A549 (cell line): ENCODE measurements around the gene UBE2L5. TPM values are rescaled to one million over a fixed set of nuclear protein-coding genes. Genes with fewer than 3 reads are reported as not detected.

Experiments used
- ATAC-seq, 2 experiments: fragments of 200-7000 bp in 1 of 2; fragments of >200 bp in 1 of 2; cut with Nextera tagmentation in 1 of 2; cut with Tn5 transposase in 1 of 2; 3 replicates each; pipeline versions ENCODE4 v1.8.0 to v1.9.1; 2018 to 2020; ENCODE audit warnings: mild to moderate bottlenecking in 1 of 2, moderate library complexity in 1 of 2
- CTCF ChIA-PET: fragments of 300-600 bp; sonication (Branson Sonifier 250); formaldehyde crosslinking; extraction: SDS; loops from one replicate; lab custom pipeline; 2021; ENCODE audit warnings: antibody characterized with exemption, inconsistent platforms; lab: Yijun Ruan, JAX
- POLR2A ChIA-PET: fragments of 350-600 bp; formaldehyde crosslinking; extraction: SDS; loops from one replicate; lab custom pipeline; 2021; ENCODE audit warnings: antibody characterized with exemption, inconsistent platforms; lab: Yijun Ruan, JAX
- DNase-seq, 2 experiments: peaks; one replicate each; pipeline versions ENCODE4 v3.0.0 to v3.0.0-alpha.2; 2011 to 2016; ENCODE audit warnings: low read depth in 1 of 2, low spot score in 1 of 2
- FAIRE-seq: peaks from 2 replicates; lab custom pipeline; 2011; peaks lifted over from hg19 to GRCh38; lab: Jason Lieb, UNC
- H3K27ac ChIP-seq, 2 experiments: fragments of >200 bp; sonication (Bioruptor Twin); formaldehyde crosslinking; 3 replicates each; pipeline ENCODE4 v1.5.1; 2016 to 2017
- H3K4me1 ChIP-seq: fragments of >200 bp; sonication (Bioruptor Twin); formaldehyde crosslinking; 3 replicates; pipeline ENCODE4 v1.6.1; 2016
- H3K4me2 ChIP-seq: fragments of >200 bp; sonication (Bioruptor Twin); formaldehyde crosslinking; 3 replicates; pipeline ENCODE4 v1.6.1; 2016
- H3K4me3 ChIP-seq: fragments of >200 bp; sonication (Bioruptor Twin); formaldehyde crosslinking; 3 replicates; pipeline ENCODE4 v1.5.1; 2016
- H3K9me3 ChIP-seq: fragments of >200 bp; sonication (Bioruptor Twin); formaldehyde crosslinking; 3 replicates; pipeline ENCODE4 v1.6.1; 2016
- ATOH8 ChIP-seq: fragments of 250-450 bp; sonication (Bioruptor Pico); IDR thresholded peaks from 2 replicates; pipeline ENCODE4 v1.5.0; 2020; ENCODE audit warnings: low read depth, mild to moderate bottlenecking, moderate library complexity
- ELK1 ChIP-seq: fragments of 150-350 bp; IDR thresholded peaks from 2 replicates; pipeline ENCODE4 v1.6.1; 2014; ENCODE audit warnings: low read depth, mild to moderate bottlenecking, low read length
- ESRRA ChIP-seq: fragments of 150-350 bp; IDR thresholded peaks from 2 replicates; pipeline ENCODE4 v1.6.1; 2014; ENCODE audit warnings: mild to moderate bottlenecking, low read length, borderline replicate concordance
- FOSB ChIP-seq: fragments of 250-450 bp; sonication (Bioruptor Pico); IDR thresholded peaks from 2 replicates; pipeline ENCODE4 v1.5.0; 2020; ENCODE audit warnings: mild to moderate bottlenecking, moderate library complexity
- HMGXB4 ChIP-seq: fragments of 250-450 bp; sonication (Bioruptor Pico); IDR thresholded peaks from 2 replicates; pipeline ENCODE4 v1.5.0; 2021; ENCODE audit warnings: mild to moderate bottlenecking, moderate library complexity, borderline replicate concordance
- PHF8 ChIP-seq: fragments of 200-600 bp; sonication (generic); IDR thresholded peaks from 2 replicates; pipeline ENCODE4 v1.6.1; 2016; ENCODE audit warnings: low read depth, mild to moderate bottlenecking, antibody characterized with exemption, moderate library complexity, borderline replicate concordance
- REST ChIP-seq: fragments of 200-600 bp; sonication (generic); IDR thresholded peaks from 2 replicates; pipeline ENCODE4 v1.6.1; 2016; ENCODE audit warnings: antibody characterized with exemption, mild to moderate bottlenecking, moderate library complexity
- RFX5 ChIP-seq: fragments of 450-650 bp; IDR thresholded peaks from 2 replicates; pipeline ENCODE4 v1.7.1; 2014; ENCODE audit warnings: antibody characterized with exemption, mild to moderate bottlenecking, moderate library complexity
- SREBF2 ChIP-seq: fragments of 450-650 bp; IDR thresholded peaks from 2 replicates; pipeline ENCODE4 v1.6.1; 2014; ENCODE audit warnings: mild to moderate bottlenecking, moderate library complexity
- TP53 ChIP-seq: fragments of 250-450 bp; sonication (Bioruptor Pico); IDR thresholded peaks from 2 replicates; pipeline ENCODE4 v1.5.0; 2021; ENCODE audit warnings: mild to moderate bottlenecking, moderate library complexity
- ZC3H11A ChIP-seq: fragments of 450-650 bp; IDR thresholded peaks from 2 replicates; pipeline ENCODE4 v1.6.1; 2014; ENCODE audit warnings: antibody characterized with exemption, mild to moderate bottlenecking
- ZFP36 ChIP-seq: fragments of 450-650 bp; IDR thresholded peaks from 2 replicates; pipeline ENCODE4 v1.6.1; 2014; ENCODE audit warnings: borderline replicate concordance; ENCODE audit not compliant: partially characterized antibody
- ZSCAN20 ChIP-seq: fragments of 250-450 bp; sonication (Bioruptor Pico); IDR thresholded peaks from 2 replicates; pipeline ENCODE4 v1.8.0; 2022; ENCODE audit warnings: mild to moderate bottlenecking, moderate library complexity
- WGBS: methylation state at CpG from one replicate; pipeline ENCODE4 v1.1.6; 2017; ENCODE audit errors: missing lambda C conversion rate; 5-methylcytosine and 5-hydroxymethylcytosine counted together
- polyA plus RNA-seq, 4 experiments: library from polyadenylated mRNA; depleted of rRNA in 3 of 4; stranded (reverse); fragments of >200 nt; fragmentation: RNase III in 1 of 4; extraction: RNeasy Plus Mini Kit Qiagen cat#74134 plus additional on column Dnase treatment in 1 of 4; gene quantifications; 2 replicates in 3 of 4; 3 replicates in 1 of 4; pipeline ENCODE4 v1.2.3, GENCODE V29; 2011 to 2017
- TF ChIP-seq, protein P1 (sequence below): IDR thresholded peaks from 2 replicates; pipeline ENCODE4 v1.6.1; 2012; ENCODE audit warnings: low read depth, borderline replicate concordance

Gene UBE2L5
- polyA plus RNA-seq, 2 of the 4 experiments (the other 2 are of a cell fraction): 0.31 TPM; not detected in 1

DNA sequence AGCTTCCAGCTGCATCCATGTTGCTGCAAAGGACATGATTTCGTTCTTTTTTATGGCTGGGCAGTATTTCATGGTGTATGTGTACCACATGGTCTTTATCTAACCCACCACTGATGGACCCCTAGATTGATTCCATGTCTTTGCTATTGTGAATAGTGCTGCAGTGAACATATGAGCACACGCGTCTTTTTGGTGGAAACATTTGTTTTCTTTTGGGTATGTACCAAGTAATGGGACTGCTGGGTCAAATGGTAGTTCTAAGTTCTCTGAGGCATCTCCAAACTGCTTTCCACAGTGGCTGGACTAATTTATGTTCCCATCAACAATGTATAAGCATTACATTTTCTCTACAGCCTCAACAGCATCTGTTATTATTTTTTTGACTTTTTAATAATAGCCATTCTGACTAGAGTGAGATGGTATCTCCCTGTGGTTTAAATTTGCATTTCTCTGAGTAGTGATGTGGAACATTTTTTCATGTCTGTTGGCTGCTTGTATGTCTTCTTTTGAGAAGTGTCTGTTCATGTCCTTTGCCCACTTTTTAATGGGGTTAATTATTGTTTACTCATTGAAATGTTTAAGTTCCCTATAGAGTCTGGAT is 6.8 kb upstream of the UBE2L5 start:
- H3K4me1 ChIP-seq: peaks cover 2% of the 10 kb centered on the region; the same call in 1 of the 3 replicates
- CTCF ChIA-PET: no interaction called here
- DNase-seq: no peak
- no peak for TF ChIP-seq SREBF2
- TF ChIP-seq ZC3H11A: no peak
- TF ChIP-seq RFX5: no peak
- no peak for TF ChIP-seq ZFP36
- no peak for TF ChIP-seq ELK1
- TF ChIP-seq FOSB (CRISPR knock-in tag): no peak
- TF ChIP-seq TP53 (CRISPR knock-in tag): no peak
- no peak for TF ChIP-seq PHF8
- no peak for TF ChIP-seq HMGXB4 (CRISPR knock-in tag)
- TF ChIP-seq ATOH8 (CRISPR knock-in tag): no peak
- no peak for ATAC-seq
- H3K4me2 ChIP-seq: no peak overlapping the region
- no peak overlapping the region for H3K4me3 ChIP-seq
- H3K9me3 ChIP-seq: no peaks in the 10 kb centered on the region
- POLR2A ChIA-PET: no interaction called here
- no peak for FAIRE-seq
- 78% methylated on average over 3 of the region's 3 CpGs for WGBS
- H3K27ac ChIP-seq: no peak overlapping the region

DNA sequence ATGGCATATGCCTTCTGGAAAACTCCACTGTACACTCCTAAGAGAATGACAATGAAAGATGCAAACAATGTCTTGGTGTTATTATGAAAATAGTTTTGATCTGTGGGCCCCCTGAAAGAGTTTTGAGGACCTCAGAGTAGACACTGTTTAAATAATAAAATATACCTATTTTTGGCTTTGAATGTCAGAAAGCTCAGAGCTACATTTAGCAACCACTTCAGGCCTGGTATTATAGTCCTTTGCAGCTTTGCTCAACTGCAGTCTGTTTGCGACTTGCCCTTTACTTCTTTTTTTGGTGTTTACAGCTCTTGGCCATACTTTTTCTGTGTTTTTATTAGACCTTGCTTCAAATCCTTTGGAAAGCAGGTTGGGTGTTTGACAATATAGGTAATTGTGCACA is 5.8 kb upstream of the UBE2L5 start:
- CTCF ChIA-PET: interaction anchor here (1.4 kb wide), 1 partner anchor 9 kb away, joined by 4 read pairs; no protein-coding TSS in a partner anchor
- DNase-seq (no peak), FAIRE-seq (no peak), ATAC-seq (no peak)
- H3K4me3 ChIP-seq: no peak overlapping the region
- POLR2A ChIA-PET: no interaction called here
- no peaks in the 10 kb centered on the region for H3K9me3 ChIP-seq
- TF ChIP-seq ESRRA (no peak), REST (no peak), ZSCAN20 (no peak), RFX5 (no peak)
- TF ChIP-seq, protein P1, sequence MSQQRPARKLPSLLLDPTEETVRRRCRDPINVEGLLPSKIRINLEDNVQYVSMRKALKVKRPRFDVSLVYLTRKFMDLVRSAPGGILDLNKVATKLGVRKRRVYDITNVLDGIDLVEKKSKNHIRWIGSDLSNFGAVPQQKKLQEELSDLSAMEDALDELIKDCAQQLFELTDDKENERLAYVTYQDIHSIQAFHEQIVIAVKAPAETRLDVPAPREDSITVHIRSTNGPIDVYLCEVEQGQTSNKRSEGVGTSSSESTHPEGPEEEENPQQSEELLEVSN: no peak
- H3K4me2 ChIP-seq: no peak overlapping the region
- WGBS: 82% methylated on average over 1 of the region's 1 CpG
- peaks cover 6% of the 10 kb centered on the region; the same call in 2 of the 3 replicates for H3K4me1 ChIP-seq
- H3K27ac ChIP-seq: no peak overlapping the region
